Natural killer cell (primary cell): ENCODE results near the gene PRRT1. TPM values are rescaled to one million over a fixed set of nuclear protein-coding genes. Genes with fewer than 3 reads are reported as not detected.
A peak's percentile ranks its signal among the peaks of the same experiment; 100 is the strongest.

Experiments
- ATAC-seq, 3 donors: fragments of 150-1000 bp in 2 of 3; fragments of 200-7000 bp in 1 of 3; cut with Tn5 transposase; 1 replicate in 1 of 3; 2 replicates in 2 of 3; pipeline ENCODE4 v1.10.0; 2021; ENCODE audit warnings: mild to moderate bottlenecking in 2 of 3, moderate library complexity in 2 of 3
- DNase-seq, 2 donors: peaks; one replicate each; pipeline versions ENCODE4 v3.0.0 to v3.0.0-alpha.2; 2013 to 2021; ENCODE audit warnings: mixed read lengths in 1 of 2
- H3K27ac ChIP-seq: one replicate; pipeline ENCODE4 v1.5.1; 2013; ENCODE audit warnings: mild to moderate bottlenecking, low read length
- H3K27me3 ChIP-seq: one replicate; pipeline ENCODE4 v1.6.1; 2013; ENCODE audit warnings: low read length; ENCODE audit not compliant: control insufficient read depth, insufficient read depth
- H3K36me3 ChIP-seq: one replicate; pipeline ENCODE4 v1.6.1; 2013; ENCODE audit warnings: low read length; ENCODE audit not compliant: control insufficient read depth, insufficient read depth
- H3K4me1 ChIP-seq: one replicate; pipeline ENCODE4 v1.6.1; 2013; ENCODE audit warnings: low read length; ENCODE audit not compliant: control insufficient read depth, insufficient read depth
- H3K4me3 ChIP-seq: one replicate; pipeline ENCODE4 v1.5.1; 2013; ENCODE audit warnings: low read length
- H3K9me3 ChIP-seq: one replicate; pipeline ENCODE4 v1.6.1; 2013; ENCODE audit warnings: low read length; ENCODE audit not compliant: control insufficient read depth, insufficient read depth
- H3K27ac Mint-ChIP-seq, 2 donors: one replicate each; pipeline ENCODE4 v1.8.0; 2022; ENCODE audit warnings: mild to moderate bottlenecking in 2 of 2, mixed read lengths in 2 of 2, moderate library complexity in 1 of 2
- H3K27me3 Mint-ChIP-seq, 2 donors: one replicate each; pipeline ENCODE4 v1.8.0; 2022; ENCODE audit warnings: low read depth in 2 of 2, mixed read lengths in 2 of 2
- H3K36me3 Mint-ChIP-seq: one replicate; pipeline ENCODE4 v1.8.0; 2022; ENCODE audit warnings: mixed read lengths
- H3K4me1 Mint-ChIP-seq, 2 donors: one replicate each; pipeline ENCODE4 v1.8.0; 2022; ENCODE audit warnings: mixed read lengths in 2 of 2
- H3K4me3 Mint-ChIP-seq: one replicate; pipeline ENCODE4 v1.8.0; 2022; ENCODE audit warnings: mild to moderate bottlenecking, moderate library complexity, mixed read lengths
- H3K9me3 Mint-ChIP-seq, 2 donors: one replicate each; pipeline ENCODE4 v1.8.0; 2022; ENCODE audit warnings: mixed read lengths in 2 of 2
- WGBS: methylation state at CpG from one replicate; pipeline ENCODE4 v1.1.7; 2013; ENCODE audit warnings: missing lambda C conversion rate; ENCODE audit not compliant: insufficient coverage; 5-methylcytosine and 5-hydroxymethylcytosine counted together
- intact Hi-C: fragments of 100-400 bp; cut with micrococcal nuclease; formaldehyde crosslinking; loops from one replicate; pipeline ENCODE4 v1.14.2; 2022
- total RNA-seq, 4 donors: library from RNA; stranded (reverse); fragments of 120-200 nt in 1 of 4; gene quantifications; one replicate each; pipeline versions ENCODE4 v1.2.3 to v1.2.4, GENCODE V29; 2013 to 2022
- TF ChIP-seq, protein P1 (sequence below): fragments of 200-600 bp; IDR thresholded peaks from one replicate; pipeline ENCODE4 v1.8.0; 2022; ENCODE audit warnings: antibody characterized with exemption

The PRRT1 gene
- total RNA-seq, 3 donors from 2014 or later (not counting 1 experiment from before 2014, with no cell fraction given), result 0.38 to 0.63 (median 0.54) TPM

DNA sequence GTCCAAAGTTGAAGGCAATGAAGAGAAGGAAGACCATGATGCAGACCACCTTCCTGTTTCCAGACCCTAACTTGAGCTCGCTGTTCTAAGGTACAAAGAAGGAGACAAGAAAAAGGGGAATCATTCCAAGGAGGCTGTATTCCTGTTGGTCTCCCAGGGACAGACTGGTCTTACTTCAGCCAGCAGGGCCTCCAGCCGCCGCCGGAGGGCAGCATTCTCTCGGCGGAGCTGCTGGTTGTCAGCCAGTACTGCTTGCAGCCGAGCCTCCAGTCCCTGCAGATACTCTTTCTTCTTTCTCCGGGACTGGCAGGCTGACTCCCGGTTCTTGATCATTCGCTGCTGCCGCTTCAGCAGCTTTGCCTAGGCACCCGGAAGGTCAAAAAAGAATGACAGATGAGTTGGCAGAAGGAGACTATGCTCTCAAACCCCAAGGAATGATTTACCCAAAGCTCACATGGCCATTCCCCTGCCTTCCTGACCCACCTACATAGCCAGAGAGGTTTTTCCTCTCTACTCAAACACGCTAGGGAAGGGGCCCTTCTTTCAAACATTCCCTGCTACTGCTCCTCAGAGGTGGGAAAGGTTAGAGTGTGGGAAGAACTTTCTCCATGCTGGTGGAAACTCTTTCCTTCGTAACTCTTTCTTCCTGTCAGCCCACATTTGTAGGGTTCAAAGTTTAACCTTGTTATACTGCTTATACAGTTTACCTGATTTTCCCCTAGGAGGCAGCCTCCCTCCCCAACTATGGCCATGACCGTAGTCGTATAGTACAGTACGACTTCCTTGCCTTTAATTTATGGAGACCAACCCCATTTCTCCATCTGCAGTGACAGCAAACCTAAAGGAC is 32.7 kb downstream of the PRRT1 start:
- Mint-ChIP-seq H3K4me3 (no peak overlapping the region), H3K27ac (peak overlapping the region; percentile 41 to 51), H3K9me3 (no peaks in the 10 kb centered on the region), H3K27me3 (no peaks in the 10 kb centered on the region), H3K4me1 (peaks cover under 1 to 22% of the 10 kb centered on the region in 2 donors), H3K36me3 (no peaks in the 10 kb centered on the region)
- no peaks in the 10 kb centered on the region for H3K27me3 ChIP-seq
- no peaks in the 10 kb centered on the region for H3K9me3 ChIP-seq
- DNase-seq, result peak; percentile 64 to 79
- H3K4me1 ChIP-seq, result no peaks in the 10 kb centered on the region
- peak; percentile 83 to 93 (median 92) for ATAC-seq
- TF ChIP-seq, protein P1, sequence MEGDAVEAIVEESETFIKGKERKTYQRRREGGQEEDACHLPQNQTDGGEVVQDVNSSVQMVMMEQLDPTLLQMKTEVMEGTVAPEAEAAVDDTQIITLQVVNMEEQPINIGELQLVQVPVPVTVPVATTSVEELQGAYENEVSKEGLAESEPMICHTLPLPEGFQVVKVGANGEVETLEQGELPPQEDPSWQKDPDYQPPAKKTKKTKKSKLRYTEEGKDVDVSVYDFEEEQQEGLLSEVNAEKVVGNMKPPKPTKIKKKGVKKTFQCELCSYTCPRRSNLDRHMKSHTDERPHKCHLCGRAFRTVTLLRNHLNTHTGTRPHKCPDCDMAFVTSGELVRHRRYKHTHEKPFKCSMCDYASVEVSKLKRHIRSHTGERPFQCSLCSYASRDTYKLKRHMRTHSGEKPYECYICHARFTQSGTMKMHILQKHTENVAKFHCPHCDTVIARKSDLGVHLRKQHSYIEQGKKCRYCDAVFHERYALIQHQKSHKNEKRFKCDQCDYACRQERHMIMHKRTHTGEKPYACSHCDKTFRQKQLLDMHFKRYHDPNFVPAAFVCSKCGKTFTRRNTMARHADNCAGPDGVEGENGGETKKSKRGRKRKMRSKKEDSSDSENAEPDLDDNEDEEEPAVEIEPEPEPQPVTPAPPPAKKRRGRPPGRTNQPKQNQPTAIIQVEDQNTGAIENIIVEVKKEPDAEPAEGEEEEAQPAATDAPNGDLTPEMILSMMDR, result peak; percentile 79
- intact Hi-C loops, result loop anchor here (1.0 to 2.0 kb wide), 2 partner anchors 35 to 126 kb away; partner anchors contain the start of gene PPT2
- H3K4me3 ChIP-seq, result no peak overlapping the region
- WGBS, result 40% methylated on average over 16 of the region's 17 CpGs
- H3K27ac ChIP-seq, result no peak overlapping the region
- peaks cover 60% of the 10 kb centered on the region for H3K36me3 ChIP-seq

DNA sequence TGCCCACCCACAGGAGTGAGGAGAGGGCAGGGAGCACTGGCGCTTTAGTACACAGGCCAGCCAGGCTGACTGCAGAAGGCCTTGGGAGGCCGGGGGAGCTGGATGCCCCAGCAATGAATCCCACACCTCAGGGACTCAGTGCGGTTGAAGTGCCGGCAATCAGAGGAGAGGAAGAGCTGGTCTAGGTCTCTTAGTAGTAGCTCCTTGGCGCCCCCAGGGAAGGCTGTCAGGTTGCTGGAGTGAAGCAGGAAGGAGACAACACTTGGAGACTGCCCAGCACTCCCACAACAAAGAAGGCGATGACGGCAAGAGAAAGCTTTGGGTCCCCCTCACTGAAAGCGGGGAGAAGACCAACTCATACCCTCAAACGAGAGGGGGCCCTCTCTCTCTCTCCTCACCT is 34.3 kb downstream of the PRRT1 start:
- no peak for DNase-seq
- no peaks in the 10 kb centered on the region for H3K27me3 ChIP-seq
- H3K27ac ChIP-seq, result no peak overlapping the region
- H3K4me3 ChIP-seq, result no peak overlapping the region
- TF ChIP-seq, protein P1, result no peak
- Mint-ChIP-seq H3K4me1 (peaks cover 0 to 27% of the 10 kb centered on the region in 2 donors), H3K9me3 (no peaks in the 10 kb centered on the region), H3K27me3 (no peaks in the 10 kb centered on the region), H3K4me3 (no peak overlapping the region), H3K36me3 (no peaks in the 10 kb centered on the region), H3K27ac (no peak overlapping the region)
- no peaks in the 10 kb centered on the region for H3K4me1 ChIP-seq
- peaks cover 55% of the 10 kb centered on the region for H3K36me3 ChIP-seq
- H3K9me3 ChIP-seq, result no peaks in the 10 kb centered on the region
- WGBS, result 94% methylated on average over 9 of the region's 9 CpGs
- intact Hi-C loops, result no loop called here
- ATAC-seq, result no peak

DNA sequence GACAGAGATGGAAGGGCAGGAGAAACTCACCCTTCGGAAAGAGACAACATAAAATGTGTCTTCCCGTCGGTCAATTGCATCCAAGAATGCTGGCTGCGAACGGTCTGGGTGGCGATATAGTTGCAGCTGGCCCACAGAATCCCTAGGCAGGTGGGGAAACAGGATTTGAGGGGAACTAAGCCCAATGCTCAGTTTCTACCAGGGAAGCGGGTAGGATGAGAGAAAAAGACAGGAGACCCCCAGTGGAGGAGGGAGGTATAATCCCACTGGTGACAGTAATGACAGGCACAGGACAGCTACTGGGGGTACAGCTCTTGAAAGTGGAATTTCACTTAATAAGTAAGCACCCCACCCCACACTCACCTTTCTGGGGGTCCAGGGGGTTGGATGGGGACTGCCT is 35.1 kb downstream of the PRRT1 start:
- Mint-ChIP-seq H3K27ac (no peak overlapping the region), H3K36me3 (no peaks in the 10 kb centered on the region), H3K4me1 (peaks cover 0 to 24% of the 10 kb centered on the region in 2 donors), H3K27me3 (no peaks in the 10 kb centered on the region), H3K9me3 (no peaks in the 10 kb centered on the region), H3K4me3 (no peak overlapping the region)
- 95% methylated on average over 7 of the region's 7 CpGs for WGBS
- H3K27ac ChIP-seq, result no peak overlapping the region
- DNase-seq (peak in 1 of 2 donors; percentile 38), ATAC-seq (no peak)
- no peak overlapping the region for H3K4me3 ChIP-seq
- H3K27me3 ChIP-seq, result no peaks in the 10 kb centered on the region
- TF ChIP-seq, protein P1, result no peak
- intact Hi-C loops, result no loop called here
- no peaks in the 10 kb centered on the region for H3K9me3 ChIP-seq
- H3K36me3 ChIP-seq, result peaks cover 49% of the 10 kb centered on the region
- H3K4me1 ChIP-seq, result no peaks in the 10 kb centered on the region
